HepG2 (cell line): ENCODE data around the gene MAP1B. TPM values are rescaled to one million over a fixed set of nuclear protein-coding genes. Genes with fewer than 3 reads are reported as not detected.
A peak's percentile ranks its signal among the peaks of the same experiment; 100 is the strongest.

ENCODE experiments used
- ATAC-seq: fragments of 200-7000 bp; cut with Tn5 transposase; 3 replicates; pipeline ENCODE4 v1.9.1; 2020; ENCODE audit warnings: mild to moderate bottlenecking, moderate library complexity
- BruUV-seq: library from RNA; stranded (reverse); fragments of 400-500 nt; replicated peaks from 2 replicates; lab custom pipeline; 2021; lab: Mats Ljungman, UMichigan
- CTCF ChIA-PET: fragments of 300-600 bp; formaldehyde crosslinking; extraction: SDS; loops from one replicate; lab custom pipeline; 2021; ENCODE audit warnings: low total read pairs, inconsistent platforms, low intra/inter-chr PET ratio; lab: Yijun Ruan, JAX
- POLR2A ChIA-PET: fragments of 350-600 bp; sonication (Branson Sonifier 250); formaldehyde crosslinking; loops from one replicate; lab custom pipeline; 2020; ENCODE audit warnings: antibody characterized with exemption, inconsistent platforms; lab: Yijun Ruan, JAX
- DNase-seq: peaks from one replicate; pipeline ENCODE4 v3.0.0-alpha.2; 2015; ENCODE audit warnings: low spot score
- FAIRE-seq: peaks from 3 replicates; lab custom pipeline; 2011; peaks lifted over from hg19 to GRCh38; lab: Jason Lieb, UNC
- H2AFZ ChIP-seq: one replicate; pipeline ENCODE4 v1.6.1; 2011; ENCODE audit warnings: low read length, inconsistent platforms
- H3K27ac ChIP-seq: fragments of 300-600 bp; 3 replicates; pipeline ENCODE4 v1.8.0; 2011; ENCODE audit warnings: mixed run types, mild to moderate bottlenecking, mixed read lengths, low read length, inconsistent platforms; ENCODE audit not compliant: insufficient read depth; ENCODE audit errors: extremely low read length
- H3K27me3 ChIP-seq, 2 experiments: fragments of 200-600 bp in 1 of 2; 2 replicates in 1 of 2; 3 replicates in 1 of 2; pipeline versions ENCODE4 v1.6.0 to v1.8.0; 2011; ENCODE audit warnings: low read length in 2 of 2, mild to moderate bottlenecking in 2 of 2, moderate library complexity in 2 of 2, inconsistent platforms in 1 of 2; ENCODE audit not compliant: insufficient read depth in 2 of 2, control insufficient read depth in 1 of 2
- H3K36me3 ChIP-seq, 2 experiments: fragments of 200-600 bp in 1 of 2; replicated peaks in 1 of 2; 2 replicates in 1 of 2; 3 replicates in 1 of 2; pipeline versions ENCODE4 v1.5.1 to v1.8.0; 2011; ENCODE audit warnings: low read length in 2 of 2, inconsistent platforms in 1 of 2; ENCODE audit not compliant: insufficient read depth in 2 of 2, control insufficient read depth in 1 of 2
- H3K4me1 ChIP-seq: 2 replicates; pipeline ENCODE4 v1.5.1; 2012; ENCODE audit warnings: low read length, inconsistent platforms; ENCODE audit not compliant: insufficient read depth
- H3K4me2 ChIP-seq: 2 replicates; pipeline ENCODE4 v1.6.0; 2011; ENCODE audit warnings: low read depth, low read length, inconsistent platforms
- H3K4me3 ChIP-seq, 3 experiments: fragments of 200-600 bp in 1 of 3; sonication (generic), shearing (Covaris generic) in 1 of 3; replicated peaks in 1 of 3; 2 replicates each; pipeline ENCODE4 v1.5.1; 2011 to 2016; ENCODE audit warnings: low read length in 3 of 3, inconsistent platforms in 2 of 3, low read depth in 2 of 3, mild to moderate bottlenecking in 2 of 3, control low read depth in 1 of 3, mixed read lengths in 1 of 3; ENCODE audit not compliant: insufficient read depth in 1 of 3
- H3K79me2 ChIP-seq: one replicate; pipeline ENCODE4 v1.6.1; 2011; ENCODE audit warnings: low read length, inconsistent platforms; ENCODE audit not compliant: insufficient read depth
- H3K9ac ChIP-seq: 2 replicates; pipeline ENCODE4 v1.6.0; 2011; ENCODE audit warnings: mild to moderate bottlenecking, low read depth, low read length, inconsistent platforms; ENCODE audit not compliant: insufficient read depth
- H3K9me3 ChIP-seq: 2 replicates; pipeline ENCODE4 v1.5.1; 2012; ENCODE audit warnings: mild to moderate bottlenecking, low read length
- H4K20me1 ChIP-seq: 2 replicates; pipeline ENCODE4 v1.6.0; 2011; ENCODE audit warnings: inconsistent platforms, mild to moderate bottlenecking, low read length, moderate library complexity; ENCODE audit not compliant: insufficient read depth
- FOXA1 ChIP-seq, 2 experiments: fragments of 450-650 bp in 1 of 2; sonication (generic) in 1 of 2; formaldehyde crosslinking in 1 of 2; IDR thresholded peaks; 2 replicates each; pipeline versions ENCODE4 v1.4.0 to v1.6.1; 2016 to 2020; ENCODE audit warnings: missing genetic modification reagents in 1 of 2
- NONO ChIP-seq, 2 experiments: fragments of 450-650 bp in 1 of 2; sonication (generic) in 1 of 2; formaldehyde crosslinking in 1 of 2; IDR thresholded peaks in 1 of 2; conservative IDR thresholded peaks in 1 of 2; 2 replicates each; pipeline versions ENCODE4 v1.6.1 to v1.8.0; 2017 to 2022; ENCODE audit warnings: mild to moderate bottlenecking in 1 of 2, missing genetic modification reagents in 1 of 2, moderate library complexity in 1 of 2
- SIX1 ChIP-seq: sonication (generic); formaldehyde crosslinking; IDR thresholded peaks from 2 replicates; pipeline ENCODE4 v1.4.0; 2020; ENCODE audit warnings: missing genetic modification reagents, borderline replicate concordance
- SIX4 ChIP-seq: sonication (generic); formaldehyde crosslinking; IDR thresholded peaks from 2 replicates; pipeline ENCODE4 v1.4.0; 2020; ENCODE audit warnings: missing genetic modification reagents
- STAG1 ChIP-seq: sonication (generic); formaldehyde crosslinking; IDR thresholded peaks from 2 replicates; pipeline ENCODE4 v1.4.0; 2020; ENCODE audit warnings: missing genetic modification reagents
- ZMYM4 ChIP-seq: sonication (generic); formaldehyde crosslinking; IDR thresholded peaks from 2 replicates; pipeline ENCODE4 v1.8.1; 2023; ENCODE audit warnings: mild to moderate bottlenecking, missing genetic modification reagents
- ZNF644 ChIP-seq: IDR thresholded peaks from 2 replicates; pipeline ENCODE4 v1.6.1; 2016; ENCODE audit warnings: low read depth
- WGBS: methylation state at CpG from one replicate; pipeline ENCODE4 v1.1.6; 2017; ENCODE audit warnings: low lambda C conversion rate; 5-methylcytosine and 5-hydroxymethylcytosine counted together
- in situ Hi-C: cut with HindIII; loops from 2 replicates; pipeline ENCODE4 v1.10.0; 2017; ENCODE audit warnings: low pct_unique_long_range_greater_than_20kb; ENCODE audit not compliant: extremely low pct_ligation_motif_present
- intact Hi-C: fragments of 100-400 bp; cut with micrococcal nuclease; formaldehyde crosslinking; loops from one replicate; pipeline ENCODE4 v1.10.0; 2022; ENCODE audit not compliant: unreplicated experiment
- polyA plus RNA-seq, 8 experiments: library from polyadenylated mRNA; depleted of rRNA in 3 of 8; stranded (reverse) in 7 of 8; unstranded in 1 of 8; fragments of >200 nt; fragmentation: Illumina TruSeq in 4 of 8; extraction: Trizol in 4 of 8; gene quantifications; 2 replicates each; pipeline versions ENCODE4 v1.2.1 to v1.2.3, GENCODE V29; 2011 to 2016; ENCODE audit warnings: low read depth in 4 of 8, missing spikeins in 1 of 8, mixed read lengths in 1 of 8; ENCODE audit not compliant: insufficient read depth in 1 of 8
- total RNA-seq, 5 experiments: library from RNA; depleted of rRNA; stranded (reverse); fragments of >200 nt; fragmentation: Illumina TruSeq; extraction: Trizol; gene quantifications; 2 replicates each; pipeline ENCODE4 v1.2.3, GENCODE V29; 2016; ENCODE audit warnings: low read depth in 1 of 5
- TF ChIP-seq, protein P1 (sequence below): sonication (generic); formaldehyde crosslinking; IDR thresholded peaks from 2 replicates; pipeline ENCODE4 v1.4.0; 2020; ENCODE audit warnings: missing genetic modification reagents, borderline replicate concordance
- TF ChIP-seq, protein P2 (sequence below): sonication (generic); formaldehyde crosslinking; IDR thresholded peaks from 2 replicates; pipeline ENCODE4 v1.4.0; 2020; ENCODE audit warnings: missing genetic modification reagents
- TF ChIP-seq, protein P3 (sequence below): sonication (generic); formaldehyde crosslinking; IDR thresholded peaks from 2 replicates; pipeline ENCODE4 v1.8.1; 2023; ENCODE audit warnings: mild to moderate bottlenecking, missing genetic modification reagents
- TF ChIP-seq, protein P4 (sequence below): IDR thresholded peaks from 2 replicates; pipeline ENCODE4 v1.6.1; 2018; ENCODE audit warnings: missing genetic modification reagents, mild to moderate bottlenecking, missing compliant biosample characterization

The MAP1B gene
- total and polyA plus RNA-seq, 2 of the 13 experiments (the other 11 are each of a cell fraction or from before 2014, with no cell fraction given), result 3.3 to 6.2 TPM

DNA sequence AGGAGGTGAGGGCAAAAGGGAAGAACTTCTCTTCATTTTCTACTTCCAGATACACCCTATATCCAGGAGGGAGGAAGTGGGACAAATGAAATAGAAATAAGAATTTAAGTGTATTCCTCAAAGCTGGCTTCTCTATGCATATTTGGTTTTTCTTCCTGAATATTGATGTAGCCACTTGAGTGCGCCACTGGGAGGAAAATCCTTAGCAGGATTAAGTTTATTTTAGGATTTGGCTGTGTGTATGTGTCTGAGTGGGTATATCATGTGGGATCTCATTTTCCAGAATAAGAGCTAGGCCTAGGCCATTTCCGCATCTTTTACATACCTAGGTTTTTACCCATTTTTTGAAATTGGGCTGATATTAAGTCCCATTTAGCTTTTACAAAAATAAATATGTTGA lies 42.5 kb downstream of the MAP1B start:
- Histone ChIP-seq H3K4me1 (peaks cover 21% of the 10 kb centered on the region), H3K27me3 (no peaks in the 10 kb centered on the region), H3K9me3 (no peaks in the 10 kb centered on the region), H4K20me1 (no peaks in the 10 kb centered on the region), H3K79me2 (no peaks in the 10 kb centered on the region), H2AFZ (no peak overlapping the region), H3K4me3 (no peak overlapping the region), H3K27ac (no peak overlapping the region)
- POLR2A ChIA-PET, result no interaction called here
- CTCF ChIA-PET, result no interaction called here
- BruUV-seq, result no TSS peak
- no peak for ATAC-seq
- in situ Hi-C loops, result no loop called here
- WGBS, result 94% methylated on average over 2 of the region's 2 CpGs
- intact Hi-C loops, result no loop called here
- no peak for DNase-seq
- TF ChIP-seq STAG1 (CRISPR knock-in tag) (0 out of 2 replicates have a peak, but pooled peaks have one; percentile 12), NONO (IDR thresholded peaks at IDR 0.05) (no peak), NONO (CRISPR knock-in tag; conservative IDR thresholded peaks at IDR 0.05) (no peak)
- TF ChIP-seq, all 625 proteins: peak for 1
- no peak overlapping the region for H3K4me2 ChIP-seq
- no peaks in the 10 kb centered on the region for H3K36me3 ChIP-seq
- no peak for FAIRE-seq
- H3K9ac ChIP-seq, result no peak overlapping the region

DNA sequence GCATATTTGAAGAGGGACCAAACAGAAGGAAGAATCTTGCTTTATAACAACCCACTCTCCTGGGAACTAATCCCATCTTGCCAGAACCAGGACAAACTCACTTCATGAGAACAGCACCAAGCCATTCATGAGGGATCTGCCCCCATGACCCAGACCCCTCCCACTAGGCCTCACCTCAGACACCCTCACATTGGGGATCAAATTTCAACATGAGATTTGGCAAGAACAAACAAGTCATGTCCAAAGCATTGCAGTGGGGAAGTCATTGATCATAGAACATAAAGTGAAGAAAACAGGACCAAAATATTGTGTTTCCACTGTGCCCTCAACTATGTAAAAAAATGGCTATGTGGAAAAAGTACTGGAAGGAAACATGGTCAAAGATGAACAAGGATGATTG lies 43.9 kb downstream of the MAP1B start:
- Histone ChIP-seq H3K36me3 (no peaks in the 10 kb centered on the region), H3K27ac (no peak overlapping the region), H3K79me2 (no peaks in the 10 kb centered on the region), H3K9me3 (no peaks in the 10 kb centered on the region), H3K4me3 (no peak overlapping the region), H4K20me1 (no peaks in the 10 kb centered on the region), H3K4me2 (no peak overlapping the region), H3K4me1 (peaks cover 21% of the 10 kb centered on the region), H3K27me3 (no peaks in the 10 kb centered on the region), H2AFZ (no peak overlapping the region), H3K9ac (no peak overlapping the region)
- DNase-seq (peak; percentile 27), FAIRE-seq (no peak), ATAC-seq (peak; percentile 61; the same call in 2 of the 3 replicates)
- ChIA-PET CTCF (no interaction called here), POLR2A (no interaction called here)
- intact Hi-C loops, result no loop called here
- in situ Hi-C loops, result no loop called here
- BruUV-seq, result no TSS peak
- TF ChIP-seq SIX4 (peak; percentile 95), SIX1 (CRISPR knock-in tag) (peak; percentile 75; the same call in 1 of the 2 replicates), FOXA1 (IDR thresholded peaks at IDR 0.05) (no peak), FOXA1 (CRISPR knock-in tag; IDR thresholded peaks at IDR 0.05) (0 out of 2 replicates have a peak, but pooled peaks have one; percentile 13), ZMYM4 (0 out of 2 replicates have a peak, but pooled peaks have one; percentile 23), ZNF644 (CRISPR knock-in tag) (0 out of 2 replicates have a peak, but pooled peaks have one; percentile 17)
- TF ChIP-seq, protein P1, sequence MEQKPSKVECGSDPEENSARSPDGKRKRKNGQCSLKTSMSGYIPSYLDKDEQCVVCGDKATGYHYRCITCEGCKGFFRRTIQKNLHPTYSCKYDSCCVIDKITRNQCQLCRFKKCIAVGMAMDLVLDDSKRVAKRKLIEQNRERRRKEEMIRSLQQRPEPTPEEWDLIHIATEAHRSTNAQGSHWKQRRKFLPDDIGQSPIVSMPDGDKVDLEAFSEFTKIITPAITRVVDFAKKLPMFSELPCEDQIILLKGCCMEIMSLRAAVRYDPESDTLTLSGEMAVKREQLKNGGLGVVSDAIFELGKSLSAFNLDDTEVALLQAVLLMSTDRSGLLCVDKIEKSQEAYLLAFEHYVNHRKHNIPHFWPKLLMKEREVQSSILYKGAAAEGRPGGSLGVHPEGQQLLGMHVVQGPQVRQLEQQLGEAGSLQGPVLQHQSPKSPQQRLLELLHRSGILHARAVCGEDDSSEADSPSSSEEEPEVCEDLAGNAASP (CRISPR knock-in tag), result peak; percentile 67; the same call in 1 of the 2 replicates
- TF ChIP-seq, protein P2, sequence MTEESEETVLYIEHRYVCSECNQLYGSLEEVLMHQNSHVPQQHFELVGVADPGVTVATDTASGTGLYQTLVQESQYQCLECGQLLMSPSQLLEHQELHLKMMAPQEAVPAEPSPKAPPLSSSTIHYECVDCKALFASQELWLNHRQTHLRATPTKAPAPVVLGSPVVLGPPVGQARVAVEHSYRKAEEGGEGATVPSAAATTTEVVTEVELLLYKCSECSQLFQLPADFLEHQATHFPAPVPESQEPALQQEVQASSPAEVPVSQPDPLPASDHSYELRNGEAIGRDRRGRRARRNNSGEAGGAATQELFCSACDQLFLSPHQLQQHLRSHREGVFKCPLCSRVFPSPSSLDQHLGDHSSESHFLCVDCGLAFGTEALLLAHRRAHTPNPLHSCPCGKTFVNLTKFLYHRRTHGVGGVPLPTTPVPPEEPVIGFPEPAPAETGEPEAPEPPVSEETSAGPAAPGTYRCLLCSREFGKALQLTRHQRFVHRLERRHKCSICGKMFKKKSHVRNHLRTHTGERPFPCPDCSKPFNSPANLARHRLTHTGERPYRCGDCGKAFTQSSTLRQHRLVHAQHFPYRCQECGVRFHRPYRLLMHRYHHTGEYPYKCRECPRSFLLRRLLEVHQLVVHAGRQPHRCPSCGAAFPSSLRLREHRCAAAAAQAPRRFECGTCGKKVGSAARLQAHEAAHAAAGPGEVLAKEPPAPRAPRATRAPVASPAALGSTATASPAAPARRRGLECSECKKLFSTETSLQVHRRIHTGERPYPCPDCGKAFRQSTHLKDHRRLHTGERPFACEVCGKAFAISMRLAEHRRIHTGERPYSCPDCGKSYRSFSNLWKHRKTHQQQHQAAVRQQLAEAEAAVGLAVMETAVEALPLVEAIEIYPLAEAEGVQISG (CRISPR knock-in tag), result no peak
- TF ChIP-seq, protein P3, sequence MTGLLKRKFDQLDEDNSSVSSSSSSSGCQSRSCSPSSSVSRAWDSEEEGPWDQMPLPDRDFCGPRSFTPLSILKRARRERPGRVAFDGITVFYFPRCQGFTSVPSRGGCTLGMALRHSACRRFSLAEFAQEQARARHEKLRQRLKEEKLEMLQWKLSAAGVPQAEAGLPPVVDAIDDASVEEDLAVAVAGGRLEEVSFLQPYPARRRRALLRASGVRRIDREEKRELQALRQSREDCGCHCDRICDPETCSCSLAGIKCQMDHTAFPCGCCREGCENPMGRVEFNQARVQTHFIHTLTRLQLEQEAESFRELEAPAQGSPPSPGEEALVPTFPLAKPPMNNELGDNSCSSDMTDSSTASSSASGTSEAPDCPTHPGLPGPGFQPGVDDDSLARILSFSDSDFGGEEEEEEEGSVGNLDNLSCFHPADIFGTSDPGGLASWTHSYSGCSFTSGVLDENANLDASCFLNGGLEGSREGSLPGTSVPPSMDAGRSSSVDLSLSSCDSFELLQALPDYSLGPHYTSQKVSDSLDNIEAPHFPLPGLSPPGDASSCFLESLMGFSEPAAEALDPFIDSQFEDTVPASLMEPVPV (CRISPR knock-in tag), result no peak
- TF ChIP-seq, protein P4, sequence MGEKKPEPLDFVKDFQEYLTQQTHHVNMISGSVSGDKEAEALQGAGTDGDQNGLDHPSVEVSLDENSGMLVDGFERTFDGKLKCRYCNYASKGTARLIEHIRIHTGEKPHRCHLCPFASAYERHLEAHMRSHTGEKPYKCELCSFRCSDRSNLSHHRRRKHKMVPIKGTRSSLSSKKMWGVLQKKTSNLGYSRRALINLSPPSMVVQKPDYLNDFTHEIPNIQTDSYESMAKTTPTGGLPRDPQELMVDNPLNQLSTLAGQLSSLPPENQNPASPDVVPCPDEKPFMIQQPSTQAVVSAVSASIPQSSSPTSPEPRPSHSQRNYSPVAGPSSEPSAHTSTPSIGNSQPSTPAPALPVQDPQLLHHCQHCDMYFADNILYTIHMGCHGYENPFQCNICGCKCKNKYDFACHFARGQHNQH (CRISPR knock-in tag), result no peak
